Activated CD4-positive, alpha-beta T cell treated with anti-CD3 and anti-CD28 coated beads, Interleukin-2, amount 10 ng/mL, durations not matched to agents 7 days and 5 days (primary cell): ENCODE results near the gene MID1. TPM values are rescaled to one million over a fixed set of nuclear protein-coding genes. Genes with fewer than 3 reads are reported as not detected.

ENCODE experiments used
- CTCF ChIA-PET: fragments of 350-600 bp; sonication (Branson Sonifier 250); formaldehyde crosslinking; loops from one replicate; lab custom pipeline; 2021; ENCODE audit warnings: antibody characterized with exemption; lab: Charles Lee
- POLR2A ChIA-PET: fragments of 350-600 bp; sonication (Branson Sonifier 250); formaldehyde crosslinking; loops from one replicate; lab custom pipeline; 2021; ENCODE audit warnings: antibody characterized with exemption; lab: Charles Lee
- DNase-seq: peaks from one replicate; pipeline ENCODE4 v3.0.0-alpha.2; 2020
- H3K27ac Mint-ChIP-seq: one replicate; pipeline ENCODE4 v1.8.0; 2021; ENCODE audit warnings: mild to moderate bottlenecking, moderate library complexity, mixed read lengths
- H3K27me3 Mint-ChIP-seq: one replicate; pipeline ENCODE4 v1.8.0; 2021; ENCODE audit warnings: mixed read lengths
- H3K36me3 Mint-ChIP-seq: one replicate; pipeline ENCODE4 v1.8.0; 2021; ENCODE audit warnings: low read depth, mixed read lengths
- H3K4me1 Mint-ChIP-seq: one replicate; pipeline ENCODE4 v1.8.0; 2021; ENCODE audit warnings: mixed read lengths
- H3K4me3 Mint-ChIP-seq: one replicate; pipeline ENCODE4 v1.8.0; 2021; ENCODE audit warnings: mild to moderate bottlenecking, moderate library complexity, mixed read lengths
- H3K9me3 Mint-ChIP-seq: one replicate; pipeline ENCODE4 v1.8.0; 2021; ENCODE audit warnings: mixed read lengths
- total RNA-seq, 2 experiments: library from RNA; stranded (reverse); gene quantifications; one replicate each; pipeline ENCODE4 v1.2.3, GENCODE V29; 2021

The MID1 gene
- total RNA-seq, 2 experiments from 2014 or later, result 0.22 to 0.23 TPM

- Mint-ChIP-seq H3K9me3 (no peaks in the 10 kb centered on the region), H3K36me3 (no peaks in the 10 kb centered on the region), H3K4me3 (no peak overlapping the region), H3K27me3 (no peaks in the 10 kb centered on the region), H3K27ac (no peak overlapping the region), H3K4me1 (no peaks in the 10 kb centered on the region)
- CTCF ChIA-PET, result no interaction called here
- no peak for DNase-seq
- POLR2A ChIA-PET, result no interaction called here
These were observed 63.2 kb downstream of the MID1 start for GRCh38 chrX:10557166-10557565.

- no peak for DNase-seq
These were observed 64.0 kb downstream of the MID1 start for GRCh38 chrX:10556405-10556804.

GRCh38 chrX:10555846-10556245 is 64.5 kb downstream of the MID1 start:
- DNase-seq, result no peak
- Mint-ChIP-seq H3K9me3 (no peaks in the 10 kb centered on the region), H3K4me3 (no peak overlapping the region), H3K36me3 (no peaks in the 10 kb centered on the region), H3K27ac (no peak overlapping the region), H3K4me1 (no peaks in the 10 kb centered on the region), H3K27me3 (no peaks in the 10 kb centered on the region)
- ChIA-PET POLR2A (no interaction called here), CTCF (interaction anchor here (0.6 kb wide), 1 partner anchor 67 kb away, joined by 3 read pairs; no protein-coding TSS in a partner anchor)

More at GRCh38 chrX:10556405-10556804, 64.0 kb downstream of the MID1 start:
- Mint-ChIP-seq H3K36me3 (no peaks in the 10 kb centered on the region), H3K4me3 (no peak overlapping the region), H3K27ac (no peak overlapping the region), H3K4me1 (no peaks in the 10 kb centered on the region), H3K27me3 (no peaks in the 10 kb centered on the region), H3K9me3 (no peaks in the 10 kb centered on the region)
- CTCF ChIA-PET, result no interaction called here
- POLR2A ChIA-PET, result no interaction called here

GRCh38 chrX:10554612-10555270 is 65.6 kb downstream of the MID1 start:
- Mint-ChIP-seq H3K4me1 (no peaks in the 10 kb centered on the region), H3K27ac (no peak overlapping the region), H3K27me3 (no peaks in the 10 kb centered on the region), H3K36me3 (no peaks in the 10 kb centered on the region), H3K9me3 (no peaks in the 10 kb centered on the region), H3K4me3 (no peak overlapping the region)
- ChIA-PET POLR2A (no interaction called here), CTCF (interaction anchor here (0.6 to 0.7 kb wide), 4 partner anchors 9 to 838 kb away, joined by 3 to 5 read pairs (median 4); no protein-coding TSS in a partner anchor)
- DNase-seq, result no peak

GRCh38 chrX:10549280-10549679 is 71.1 kb downstream of the MID1 start:
- CTCF ChIA-PET, result no interaction called here
- no peak overlapping the region for H3K27ac Mint-ChIP-seq
- H3K4me3 Mint-ChIP-seq, result no peak overlapping the region

GRCh38 chrX:10548688-10549087 is 71.7 kb downstream of the MID1 start:
- POLR2A ChIA-PET, result no interaction called here
- Mint-ChIP-seq H3K27ac (no peak overlapping the region), H3K36me3 (no peaks in the 10 kb centered on the region), H3K9me3 (no peaks in the 10 kb centered on the region), H3K4me3 (no peak overlapping the region), H3K27me3 (no peaks in the 10 kb centered on the region), H3K4me1 (no peaks in the 10 kb centered on the region)
- CTCF ChIA-PET, result no interaction called here
- no peak for DNase-seq

More at GRCh38 chrX:10549280-10549679, 71.1 kb downstream of the MID1 start:
- POLR2A ChIA-PET, result no interaction called here
- DNase-seq, result no peak
- H3K36me3 Mint-ChIP-seq, result no peaks in the 10 kb centered on the region
- no peaks in the 10 kb centered on the region for H3K9me3 Mint-ChIP-seq
- H3K27me3 Mint-ChIP-seq, result no peaks in the 10 kb centered on the region
- H3K4me1 Mint-ChIP-seq, result no peaks in the 10 kb centered on the region

GRCh38 chrX:10545882-10546281 is 74.5 kb downstream of the MID1 start:
- H3K9me3 Mint-ChIP-seq, result no peaks in the 10 kb centered on the region
- no peak overlapping the region for H3K27ac Mint-ChIP-seq
- POLR2A ChIA-PET, result no interaction called here
- CTCF ChIA-PET, result no interaction called here
- H3K27me3 Mint-ChIP-seq, result no peaks in the 10 kb centered on the region
- no peak for DNase-seq
- H3K36me3 Mint-ChIP-seq, result no peaks in the 10 kb centered on the region
- H3K4me1 Mint-ChIP-seq, result no peaks in the 10 kb centered on the region
- H3K4me3 Mint-ChIP-seq, result no peak overlapping the region

- ChIA-PET CTCF (no interaction called here), POLR2A (no interaction called here)
- H3K27me3 Mint-ChIP-seq, result no peaks in the 10 kb centered on the region
- H3K27ac Mint-ChIP-seq, result no peak overlapping the region
- DNase-seq, result no peak
- no peaks in the 10 kb centered on the region for H3K4me1 Mint-ChIP-seq
- no peak overlapping the region for H3K4me3 Mint-ChIP-seq
- H3K36me3 Mint-ChIP-seq, result no peaks in the 10 kb centered on the region
- no peaks in the 10 kb centered on the region for H3K9me3 Mint-ChIP-seq
These were observed 77.8 kb downstream of the MID1 start for GRCh38 chrX:10542586-10542985.

- Mint-ChIP-seq H3K4me3 (no peak overlapping the region), H3K4me1 (no peaks in the 10 kb centered on the region), H3K27ac (no peak overlapping the region), H3K27me3 (no peaks in the 10 kb centered on the region), H3K9me3 (no peaks in the 10 kb centered on the region), H3K36me3 (no peaks in the 10 kb centered on the region)
- DNase-seq, result no peak
- ChIA-PET POLR2A (no interaction called here), CTCF (no interaction called here)
These were observed 81.6 kb downstream of the MID1 start for GRCh38 chrX:10538831-10539230.

GRCh38 chrX:10537308-10537707 is 83.1 kb downstream of the MID1 start:
- H3K9me3 Mint-ChIP-seq, result no peaks in the 10 kb centered on the region
- H3K27ac Mint-ChIP-seq, result no peak overlapping the region
- no peaks in the 10 kb centered on the region for H3K27me3 Mint-ChIP-seq
- ChIA-PET CTCF (no interaction called here), POLR2A (no interaction called here)
- no peak overlapping the region for H3K4me3 Mint-ChIP-seq
- DNase-seq, result no peak
- no peaks in the 10 kb centered on the region for H3K36me3 Mint-ChIP-seq
- no peaks in the 10 kb centered on the region for H3K4me1 Mint-ChIP-seq

GRCh38 chrX:10536744-10537143 is 83.6 kb downstream of the MID1 start:
- no peaks in the 10 kb centered on the region for H3K36me3 Mint-ChIP-seq
- H3K9me3 Mint-ChIP-seq, result no peaks in the 10 kb centered on the region
- no peaks in the 10 kb centered on the region for H3K4me1 Mint-ChIP-seq
- no peak overlapping the region for H3K4me3 Mint-ChIP-seq
- CTCF ChIA-PET, result no interaction called here
- POLR2A ChIA-PET, result no interaction called here
- no peaks in the 10 kb centered on the region for H3K27me3 Mint-ChIP-seq
- no peak for DNase-seq
- H3K27ac Mint-ChIP-seq, result no peak overlapping the region

- Mint-ChIP-seq H3K4me3 (no peak overlapping the region), H3K27me3 (no peaks in the 10 kb centered on the region), H3K36me3 (no peaks in the 10 kb centered on the region), H3K4me1 (no peaks in the 10 kb centered on the region), H3K27ac (no peak overlapping the region), H3K9me3 (no peaks in the 10 kb centered on the region)
- no peak for DNase-seq
- POLR2A ChIA-PET, result no interaction called here
- CTCF ChIA-PET, result no interaction called here
These were observed 85.8 kb downstream of the MID1 start for GRCh38 chrX:10534611-10535010.

- H3K27ac Mint-ChIP-seq, result no peak overlapping the region
- H3K27me3 Mint-ChIP-seq, result no peaks in the 10 kb centered on the region
- H3K9me3 Mint-ChIP-seq, result no peaks in the 10 kb centered on the region
- H3K4me1 Mint-ChIP-seq, result no peaks in the 10 kb centered on the region
- DNase-seq, result no peak
- ChIA-PET POLR2A (no interaction called here), CTCF (no interaction called here)
- no peak overlapping the region for H3K4me3 Mint-ChIP-seq
- no peaks in the 10 kb centered on the region for H3K36me3 Mint-ChIP-seq
These were observed 86.6 kb downstream of the MID1 start for GRCh38 chrX:10533696-10534365.
